ENCODE results near the gene RBM33.

RBM33 gene

GRCh38 chr7:155795401-155795800 is 150.9 kb downstream of the RBM33 start:
- Mint-ChIP-seq H3K36me3 (ENCODE audit: low read depth) (no peaks in the 10 kb centered on the region), H3K27ac (no peak overlapping the region), H3K4me1 (no peaks in the 10 kb centered on the region), H3K27me3 (ENCODE audit: low read depth, poor library complexity) (peaks cover 66% of the 10 kb centered on the region), H3K4me3 (no peak overlapping the region), H3K9me3 (peaks cover 9% of the 10 kb centered on the region)
- DNase-seq = no peak
- TF ChIP-seq CTCF (IDR thresholded peaks at IDR 0.05) = no peak

- H3K4me1 Mint-ChIP-seq = no peaks in the 10 kb centered on the region
- no peaks in the 10 kb centered on the region for H3K36me3 Mint-ChIP-seq (ENCODE audit: low read depth)
- H3K4me3 Mint-ChIP-seq = no peak overlapping the region
- peaks cover 9% of the 10 kb centered on the region for H3K9me3 Mint-ChIP-seq
- H3K27ac Mint-ChIP-seq = no peak overlapping the region
- peaks cover 71% of the 10 kb centered on the region for H3K27me3 Mint-ChIP-seq (ENCODE audit: low read depth, poor library complexity)
- DNase-seq = no peak
- no peak for TF ChIP-seq CTCF (IDR thresholded peaks at IDR 0.05)
Measured at GRCh38 chr7:155795951-155796350, 151.5 kb downstream of the RBM33 start.

- peaks cover 73% of the 10 kb centered on the region for H3K27me3 Mint-ChIP-seq (ENCODE audit: low read depth, poor library complexity)
- H3K4me3 Mint-ChIP-seq = no peak overlapping the region
- DNase-seq = peak; percentile 87
- H3K27ac Mint-ChIP-seq = no peak overlapping the region
- H3K4me1 Mint-ChIP-seq = no peaks in the 10 kb centered on the region
- H3K36me3 Mint-ChIP-seq (ENCODE audit: low read depth) = no peaks in the 10 kb centered on the region
- peaks cover 3% of the 10 kb centered on the region for H3K9me3 Mint-ChIP-seq
- TF ChIP-seq CTCF (IDR thresholded peaks at IDR 0.05) = peak; percentile 86
Measured at GRCh38 chr7:155796381-155797261, 152.2 kb downstream of the RBM33 start.

GRCh38 chr7:155797262-155798250 is 153.1 kb downstream of the RBM33 start:
- H3K4me3 Mint-ChIP-seq = no peak overlapping the region
- peaks cover 4% of the 10 kb centered on the region for H3K9me3 Mint-ChIP-seq
- peaks cover 78% of the 10 kb centered on the region for H3K27me3 Mint-ChIP-seq (ENCODE audit: low read depth, poor library complexity)
- DNase-seq = no peak
- no peaks in the 10 kb centered on the region for H3K36me3 Mint-ChIP-seq (ENCODE audit: low read depth)
- H3K4me1 Mint-ChIP-seq = peaks cover 4% of the 10 kb centered on the region
- no peak overlapping the region for H3K27ac Mint-ChIP-seq
- no peak for TF ChIP-seq CTCF (IDR thresholded peaks at IDR 0.05)

GRCh38 chr7:155798673-155799439 is 154.4 kb downstream of the RBM33 start:
- no peaks in the 10 kb centered on the region for H3K36me3 Mint-ChIP-seq (ENCODE audit: low read depth)
- no peak overlapping the region for H3K4me3 Mint-ChIP-seq
- no peak overlapping the region for H3K27ac Mint-ChIP-seq
- no peak for DNase-seq
- peaks cover 90% of the 10 kb centered on the region for H3K27me3 Mint-ChIP-seq (ENCODE audit: low read depth, poor library complexity)
- no peak for TF ChIP-seq CTCF (IDR thresholded peaks at IDR 0.05)
- peaks cover 4% of the 10 kb centered on the region for H3K9me3 Mint-ChIP-seq
- peaks cover 4% of the 10 kb centered on the region for H3K4me1 Mint-ChIP-seq

Data from nephron progenitor cell (in vitro differentiated cells).